GM18951 (cell line): ENCODE data around the gene SLCO4A1.
"Not testable (repeated sequence)": the region's sequence is repeated elsewhere in the genome, so short reads cannot be mapped to it uniquely, and the experiment has no call there.

ENCODE experiments used
- POLR2A ChIP-seq: IDR thresholded peaks from 4 replicates; pipeline ENCODE4 v1.6.1; 2011; ENCODE audit warnings: mild to moderate bottlenecking; ENCODE audit not compliant: insufficient read length, insufficient read depth; ENCODE audit errors: extremely low read depth
- in situ Hi-C: fragments of 300-500 bp; cut with MboI; formaldehyde crosslinking; loops from one replicate; pipeline ENCODE4 v1.12.0; 2022; ENCODE audit warnings: low sequenced_read_pairs, mixed read lengths, inconsistent platforms; ENCODE audit not compliant: unreplicated experiment

SLCO4A1 gene

GRCh38 chr20:62623488-62624324, 18.6 kb upstream of the SLCO4A1 start:
- in situ Hi-C loops = no loop called here
- peak; percentile 50 for TF ChIP-seq POLR2A

- TF ChIP-seq POLR2A = no peak
- in situ Hi-C loops = no loop called here
Observed at GRCh38 chr20:62624325-62624690, 18.0 kb upstream of the SLCO4A1 start.

GRCh38 chr20:62624719-62625453, 17.4 kb upstream of the SLCO4A1 start:
- in situ Hi-C loops = no loop called here

GRCh38 chr20:62625516-62625915, 16.8 kb upstream of the SLCO4A1 start:
- in situ Hi-C loops = no loop called here

More at GRCh38 chr20:62624719-62625453, 17.4 kb upstream of the SLCO4A1 start:
- TF ChIP-seq POLR2A = no peak

GRCh38 chr20:62625921-62626547, 16.3 kb upstream of the SLCO4A1 start:
- in situ Hi-C loops = no loop called here
- TF ChIP-seq POLR2A = no peak

More at GRCh38 chr20:62625516-62625915, 16.8 kb upstream of the SLCO4A1 start:
- no peak for TF ChIP-seq POLR2A

- in situ Hi-C loops = not testable (repeated sequence)
Observed at GRCh38 chr20:62627425-62627824, 14.9 kb upstream of the SLCO4A1 start.

- TF ChIP-seq POLR2A = no peak
- in situ Hi-C loops = no loop called here
Observed at GRCh38 chr20:62627901-62628612, 14.2 kb upstream of the SLCO4A1 start.

- TF ChIP-seq POLR2A = no peak
- in situ Hi-C loops = no loop called here
Observed at GRCh38 chr20:62628691-62629090, 13.6 kb upstream of the SLCO4A1 start.

- no peak for TF ChIP-seq POLR2A
- in situ Hi-C loops = no loop called here
Observed at GRCh38 chr20:62629864-62630470, 12.3 kb upstream of the SLCO4A1 start.

GRCh38 chr20:62631336-62632308, 10.7 kb upstream of the SLCO4A1 start:
- in situ Hi-C loops = no loop called here
- TF ChIP-seq POLR2A = no peak

GRCh38 chr20:62632575-62633090, 9.7 kb upstream of the SLCO4A1 start:
- in situ Hi-C loops = no loop called here
- no peak for TF ChIP-seq POLR2A
